Stimulated activated naive CD8-positive, alpha-beta T cell treated with anti-CD3 and anti-CD28 coated beads, Interleukin-15, amount 100 ng/mL, for 72 hours (primary cell): ENCODE measurements around the gene DCAF8L1.
"Not testable (repeated sequence)": the region's sequence is repeated elsewhere in the genome, so short reads cannot be mapped to it uniquely, and the experiment has no call there.

ENCODE experiments used
- ATAC-seq: fragments of 150-1000 bp; cut with Tn5 transposase; 2 replicates; pipeline ENCODE4 v1.10.0; 2021; ENCODE audit warnings: mild to moderate bottlenecking, moderate library complexity
- DNase-seq, 2 donors: peaks; one replicate each; pipeline ENCODE4 v3.0.0; 2021 to 2022
- H3K27ac Mint-ChIP-seq, 2 donors: one replicate each; pipeline ENCODE4 v1.8.0; 2022; ENCODE audit warnings: mild to moderate bottlenecking in 2 of 2, mixed read lengths in 2 of 2, moderate library complexity in 2 of 2
- H3K27me3 Mint-ChIP-seq: one replicate; pipeline ENCODE4 v1.8.0; 2022; ENCODE audit warnings: mixed read lengths
- H3K4me1 Mint-ChIP-seq: one replicate; pipeline ENCODE4 v1.8.0; 2022; ENCODE audit warnings: mild to moderate bottlenecking, mixed read lengths
- H3K4me3 Mint-ChIP-seq, 2 donors: one replicate each; pipeline ENCODE4 v1.8.0; 2022; ENCODE audit warnings: mild to moderate bottlenecking in 2 of 2, mixed read lengths in 2 of 2, moderate library complexity in 1 of 2
- H3K9me3 Mint-ChIP-seq, 2 donors: one replicate each; pipeline ENCODE4 v1.8.0; 2022; ENCODE audit warnings: mixed read lengths in 2 of 2

The DCAF8L1 gene

DNA sequence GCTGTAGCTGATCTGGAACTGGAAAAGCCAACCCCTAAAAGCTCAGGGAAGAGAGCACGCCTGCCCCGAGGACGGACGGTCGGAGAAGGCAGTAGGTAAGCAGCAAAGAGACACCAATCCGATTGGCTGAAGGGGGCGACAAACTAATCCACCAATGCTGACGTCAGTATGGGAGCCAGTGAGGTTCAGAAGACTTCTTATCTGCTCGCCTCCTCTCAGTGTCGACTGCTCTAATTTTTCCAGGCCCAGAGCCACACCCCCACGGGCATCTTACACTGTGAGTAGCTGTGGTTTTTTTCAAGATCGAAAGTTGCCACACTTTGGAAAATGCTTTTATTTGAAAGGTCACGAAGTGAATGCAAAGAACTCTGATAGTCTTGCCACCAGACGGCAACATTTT is at the start of gene DCAF8L1:
TSS of gene DCAF8L1 (minus strand) at position 101 of the 400 bp plus-strand sequence. CDS start 115 bp downstream, outside the sequence.
- no peaks in the 10 kb centered on the region for H3K4me1 Mint-ChIP-seq
- no peak within 1 kb of the TSS for H3K27ac Mint-ChIP-seq
- H3K9me3 Mint-ChIP-seq: peaks cover 0 to 10% of the 10 kb centered on the region in 2 donors
- H3K27me3 Mint-ChIP-seq: no peaks in the 10 kb centered on the region
- no peak for ATAC-seq
- DNase-seq: no peak
- H3K4me3 Mint-ChIP-seq: no peak within 1 kb of the TSS

DNA sequence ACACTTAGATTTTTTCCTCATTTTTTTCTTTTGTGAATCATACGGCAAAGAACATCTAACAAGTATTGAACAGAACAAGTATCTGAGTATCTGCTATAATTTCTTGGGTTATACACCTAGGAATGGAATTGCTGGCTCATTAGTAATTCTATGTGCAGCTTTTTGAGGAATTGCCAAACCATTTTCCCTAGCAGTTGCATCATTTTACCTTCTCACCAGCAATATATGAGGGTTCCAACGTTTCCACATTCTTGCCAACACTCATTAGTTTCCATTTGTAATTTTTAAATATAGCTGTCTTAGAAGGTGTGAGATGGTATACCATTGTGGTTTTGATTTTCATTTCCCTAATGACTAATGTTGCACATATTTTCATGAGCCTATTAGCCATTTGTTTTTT is 41.1 kb upstream of the DCAF8L1 start:
- Mint-ChIP-seq H3K27ac (no peak overlapping the region), H3K9me3 (no peaks in the 10 kb centered on the region), H3K4me3 (no peak overlapping the region), H3K4me1 (no peaks in the 10 kb centered on the region), H3K27me3 (no peaks in the 10 kb centered on the region)
- DNase-seq (no peak), ATAC-seq (no peak)

DNA sequence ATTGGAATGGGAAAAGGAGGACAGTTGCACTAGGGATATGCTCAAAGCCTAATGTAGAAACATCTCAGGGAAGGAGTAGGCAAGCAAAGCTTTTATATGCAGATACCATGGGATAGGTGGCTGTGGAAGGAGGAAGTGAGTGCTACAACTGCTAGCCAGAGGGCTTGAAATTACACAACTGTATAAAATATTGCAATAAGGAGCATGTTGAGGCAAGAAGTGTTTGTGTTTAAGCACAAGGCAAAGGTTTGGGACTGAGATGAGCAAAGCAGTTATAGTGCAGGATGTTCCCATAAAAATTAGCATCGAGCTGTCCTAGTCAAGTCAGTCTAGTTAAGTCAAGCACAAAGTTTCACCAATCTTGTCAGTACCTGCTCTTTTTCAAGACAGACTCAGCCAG is 35.6 kb upstream of the DCAF8L1 start:
- no peak for DNase-seq
- H3K4me1 Mint-ChIP-seq: no peaks in the 10 kb centered on the region
- no peaks in the 10 kb centered on the region for H3K9me3 Mint-ChIP-seq
- no peak for ATAC-seq
- H3K27ac Mint-ChIP-seq: no peak overlapping the region
- no peak overlapping the region for H3K4me3 Mint-ChIP-seq
- no peaks in the 10 kb centered on the region for H3K27me3 Mint-ChIP-seq

DNA sequence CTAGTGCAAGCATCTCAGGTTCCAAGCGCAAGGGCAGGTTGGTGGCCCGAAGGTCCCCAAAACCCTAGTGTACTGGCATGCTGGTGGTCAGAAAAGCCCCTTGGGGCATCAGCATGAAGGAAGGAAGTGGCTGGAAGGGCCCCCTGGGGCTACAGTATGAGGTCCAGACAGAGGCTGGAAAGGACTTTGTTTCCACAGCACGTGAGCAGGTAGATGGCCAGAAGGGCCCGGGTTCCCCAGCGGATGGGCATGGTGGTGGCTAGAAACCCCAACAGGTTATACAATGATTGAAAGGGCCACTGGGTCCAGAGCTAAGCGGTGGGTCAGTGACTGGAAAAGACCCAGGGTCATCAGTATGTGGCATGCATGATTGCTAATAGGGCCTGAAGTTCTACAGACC is 34.7 kb upstream of the DCAF8L1 start:
- H3K27ac Mint-ChIP-seq: no peak overlapping the region
- H3K4me1 Mint-ChIP-seq: no peaks in the 10 kb centered on the region
- no peaks in the 10 kb centered on the region for H3K9me3 Mint-ChIP-seq
- no peak overlapping the region for H3K4me3 Mint-ChIP-seq
- ATAC-seq (no peak), DNase-seq (no peak)
- H3K27me3 Mint-ChIP-seq: no peaks in the 10 kb centered on the region

DNA sequence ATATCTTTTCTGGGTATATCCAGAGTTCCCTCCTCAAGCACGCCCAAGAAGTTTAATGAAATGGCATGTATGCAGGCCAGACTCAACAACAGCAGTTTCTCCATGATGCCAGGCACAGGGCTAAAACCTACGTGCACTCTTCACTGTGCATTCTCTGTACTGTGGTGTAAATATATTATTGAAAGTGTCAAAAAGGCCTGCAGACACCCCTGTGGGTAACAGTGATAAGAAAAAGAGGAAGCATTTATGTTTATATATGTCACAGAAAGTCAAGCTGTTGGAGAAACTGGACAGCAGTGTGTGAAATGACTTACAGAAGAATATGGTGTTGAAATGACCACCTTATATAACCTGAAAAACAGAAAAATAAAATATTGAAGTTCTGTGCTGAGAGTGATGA is 29.6 kb upstream of the DCAF8L1 start:
- H3K9me3 Mint-ChIP-seq: no peaks in the 10 kb centered on the region
- H3K4me1 Mint-ChIP-seq: no peaks in the 10 kb centered on the region
- DNase-seq (no peak), ATAC-seq (no peak)
- no peaks in the 10 kb centered on the region for H3K27me3 Mint-ChIP-seq
- no peak overlapping the region for H3K4me3 Mint-ChIP-seq
- no peak overlapping the region for H3K27ac Mint-ChIP-seq

DNA sequence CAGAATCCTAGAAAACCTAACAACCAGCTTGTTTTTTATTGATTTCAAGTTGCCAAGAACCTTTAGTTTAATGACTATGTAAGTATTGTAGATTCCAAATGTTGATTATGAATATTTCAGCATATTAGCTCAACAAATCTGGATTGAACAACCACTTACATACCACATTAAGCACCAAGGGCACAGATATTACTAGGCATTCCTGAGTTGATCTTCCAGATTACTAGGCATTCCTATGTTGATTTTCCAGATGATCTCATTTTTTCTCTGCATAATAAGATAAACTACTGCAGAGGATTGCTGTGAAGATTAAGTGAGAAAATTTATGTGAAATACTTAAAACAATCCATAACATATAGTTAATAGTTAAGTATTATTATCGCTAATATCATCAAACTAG is 17.4 kb upstream of the DCAF8L1 start:
- no peak for ATAC-seq
- DNase-seq: no peak
- Mint-ChIP-seq H3K4me3 (no peak overlapping the region), H3K4me1 (no peaks in the 10 kb centered on the region), H3K27ac (no peak overlapping the region), H3K9me3 (no peaks in the 10 kb centered on the region), H3K27me3 (no peaks in the 10 kb centered on the region)

DNA sequence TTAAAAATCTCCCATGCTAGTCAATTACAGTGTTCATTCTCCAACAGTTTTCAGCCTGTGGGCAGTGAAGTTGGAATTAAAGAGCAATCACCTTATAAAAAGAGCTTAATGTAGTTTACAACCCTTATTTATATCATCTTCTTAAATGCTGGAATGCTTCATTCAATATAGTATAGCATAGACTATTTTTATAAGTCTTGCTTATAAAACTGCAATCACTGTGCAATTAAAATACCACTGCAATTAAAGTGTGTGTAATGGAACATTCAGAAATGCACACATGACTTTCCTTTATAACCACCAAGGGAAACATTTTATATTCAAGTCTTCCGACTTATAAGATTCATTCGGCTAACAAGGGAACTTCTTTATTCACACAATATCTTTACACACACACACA is 16.4 kb upstream of the DCAF8L1 start:
- DNase-seq (no peak), ATAC-seq (no peak)
- Mint-ChIP-seq H3K27me3 (no peaks in the 10 kb centered on the region), H3K27ac (no peak overlapping the region), H3K4me3 (no peak overlapping the region), H3K9me3 (no peaks in the 10 kb centered on the region), H3K4me1 (no peaks in the 10 kb centered on the region)

DNA sequence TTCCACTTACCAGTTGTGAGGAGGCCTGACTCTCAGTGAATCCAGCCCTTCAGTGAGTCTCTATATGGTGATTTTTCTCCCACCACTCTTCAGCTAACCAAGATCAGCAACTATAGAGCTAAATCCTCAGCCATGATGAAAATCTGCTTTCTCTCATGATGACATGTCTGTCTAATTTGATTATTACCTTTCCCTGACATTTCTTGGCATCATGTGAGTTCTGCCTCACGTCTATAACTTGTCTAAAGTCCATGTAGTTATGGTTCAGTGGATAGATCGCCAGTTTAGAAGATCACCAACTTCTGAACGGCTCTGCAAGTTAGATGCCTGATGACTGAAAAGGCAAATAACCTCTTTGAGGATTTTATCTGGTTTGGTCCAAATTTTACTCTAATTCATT is 14.9 kb upstream of the DCAF8L1 start:
- no peaks in the 10 kb centered on the region for H3K4me1 Mint-ChIP-seq

DNA sequence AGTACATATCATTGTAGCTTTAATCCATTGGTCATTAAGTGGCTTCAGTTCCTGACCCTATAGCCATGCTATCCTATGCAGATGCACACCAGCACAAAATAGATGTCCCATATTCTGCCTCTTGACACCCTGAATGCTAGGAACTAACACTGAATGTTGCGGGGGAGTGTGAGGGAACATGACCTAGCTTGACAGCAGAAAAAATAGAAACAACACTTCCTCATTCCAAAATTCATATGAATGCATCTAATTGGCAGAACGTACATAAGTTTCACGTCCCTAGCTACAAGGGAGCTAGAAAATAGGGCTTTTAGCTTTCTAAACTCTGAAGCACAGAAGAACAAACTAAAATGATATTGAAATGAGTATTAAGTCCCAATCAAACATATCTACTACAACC is 14.4 kb upstream of the DCAF8L1 start:
- no peaks in the 10 kb centered on the region for H3K27me3 Mint-ChIP-seq

More for the DNA sequence above, 14.9 kb upstream of the DCAF8L1 start:
- H3K27ac Mint-ChIP-seq: no peak overlapping the region
- DNase-seq (no peak), ATAC-seq (no peak)
- no peaks in the 10 kb centered on the region for H3K9me3 Mint-ChIP-seq
- H3K27me3 Mint-ChIP-seq: no peaks in the 10 kb centered on the region
- H3K4me3 Mint-ChIP-seq: no peak overlapping the region

DNA sequence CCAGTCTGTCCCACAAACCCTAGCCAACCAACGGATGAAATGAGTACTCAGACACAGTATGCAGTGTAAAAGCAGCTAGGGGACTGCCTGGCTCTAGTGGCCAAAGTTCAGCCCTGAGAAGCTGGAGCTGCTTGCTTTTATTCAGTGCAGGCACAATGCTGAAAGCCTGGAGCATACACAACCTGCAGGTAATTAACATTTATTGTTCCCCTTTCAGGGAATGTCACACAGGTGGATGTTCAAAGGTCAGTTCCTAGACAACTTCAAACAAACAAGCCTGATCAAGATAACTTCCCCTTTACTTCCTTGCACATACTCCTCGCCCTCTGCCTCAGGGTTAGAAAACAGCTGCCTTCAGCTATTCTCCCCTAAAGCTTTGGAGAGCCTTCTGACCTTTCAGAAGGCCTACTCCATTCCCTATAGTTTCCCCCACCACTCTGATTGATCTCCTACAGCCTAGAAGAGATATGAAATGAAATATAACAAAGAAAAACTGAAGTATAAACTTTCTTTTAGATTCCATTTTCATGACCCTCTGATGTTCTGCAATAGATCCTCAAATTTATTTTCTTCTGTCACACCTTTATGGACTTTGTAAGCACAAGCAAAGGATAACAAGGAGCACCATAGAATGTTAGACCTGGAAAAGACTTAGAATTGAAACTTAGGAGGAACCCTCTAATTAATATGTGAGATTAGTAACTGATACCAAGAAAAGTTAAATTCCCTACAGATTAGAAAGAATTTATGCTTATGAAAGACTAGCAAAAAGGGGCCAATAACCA is 6.8 kb upstream of the DCAF8L1 start:
- Mint-ChIP-seq H3K27ac (no peak overlapping the region), H3K4me3 (no peak overlapping the region), H3K4me1 (no peaks in the 10 kb centered on the region), H3K27me3 (no peaks in the 10 kb centered on the region), H3K9me3 (no peaks in the 10 kb centered on the region)
- DNase-seq: no peak
- ATAC-seq: no peak

More for the DNA sequence above, 14.4 kb upstream of the DCAF8L1 start:
- DNase-seq: no peak
- Mint-ChIP-seq H3K4me1 (no peaks in the 10 kb centered on the region), H3K4me3 (no peak overlapping the region), H3K9me3 (no peaks in the 10 kb centered on the region), H3K27ac (no peak overlapping the region)
- no peak for ATAC-seq

DNA sequence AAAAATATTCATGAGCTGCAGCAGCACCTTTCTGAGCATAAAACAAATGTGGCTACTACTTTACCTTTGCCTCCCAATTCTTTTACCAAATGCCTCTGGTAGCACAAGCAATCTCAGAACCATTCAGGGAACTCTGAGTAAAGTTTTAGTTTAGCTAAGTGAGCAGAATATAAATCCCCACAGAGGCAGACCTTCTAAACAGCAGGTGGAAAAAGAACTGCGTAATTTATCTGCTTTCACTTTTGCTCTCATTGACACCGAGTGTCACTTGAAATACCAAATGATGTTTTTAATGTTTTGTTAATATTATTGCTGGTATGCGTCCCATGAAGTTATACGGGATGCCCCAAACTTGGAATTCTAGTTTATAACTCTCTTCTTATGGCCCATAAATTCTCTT is 4.3 kb downstream of the DCAF8L1 start:
- H3K27me3 Mint-ChIP-seq, H3K4me1 Mint-ChIP-seq, DNase-seq, H3K27ac Mint-ChIP-seq, H3K4me3 Mint-ChIP-seq, ATAC-seq, H3K9me3 Mint-ChIP-seq: not testable (repeated sequence)

DNA sequence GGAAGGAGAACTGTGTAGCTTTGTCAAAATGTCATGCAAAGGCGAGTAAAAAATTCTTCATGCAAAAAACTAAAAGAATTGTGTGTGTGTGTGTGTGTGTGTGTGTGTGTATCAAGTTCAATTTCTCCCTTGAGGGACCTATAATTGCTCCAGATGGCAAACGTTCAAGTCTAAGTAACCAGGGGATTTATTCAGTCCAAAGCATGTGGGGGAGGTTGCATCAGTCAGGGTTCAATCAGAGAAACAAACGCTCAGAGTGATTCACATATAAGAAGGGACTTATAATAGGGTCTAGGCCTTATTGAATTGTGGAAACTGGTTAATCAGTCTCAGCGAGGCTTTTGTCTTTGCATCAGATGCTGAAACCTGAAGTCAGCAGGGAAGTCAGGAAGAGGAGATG is 5.0 kb downstream of the DCAF8L1 start:
- Mint-ChIP-seq H3K9me3 (peaks cover 0 to 7% of the 10 kb centered on the region in 2 donors), H3K4me1 (no peaks in the 10 kb centered on the region), H3K27ac (no peak overlapping the region), H3K27me3 (no peaks in the 10 kb centered on the region), H3K4me3 (no peak overlapping the region)
- ATAC-seq: no peak
- DNase-seq: no peak

DNA sequence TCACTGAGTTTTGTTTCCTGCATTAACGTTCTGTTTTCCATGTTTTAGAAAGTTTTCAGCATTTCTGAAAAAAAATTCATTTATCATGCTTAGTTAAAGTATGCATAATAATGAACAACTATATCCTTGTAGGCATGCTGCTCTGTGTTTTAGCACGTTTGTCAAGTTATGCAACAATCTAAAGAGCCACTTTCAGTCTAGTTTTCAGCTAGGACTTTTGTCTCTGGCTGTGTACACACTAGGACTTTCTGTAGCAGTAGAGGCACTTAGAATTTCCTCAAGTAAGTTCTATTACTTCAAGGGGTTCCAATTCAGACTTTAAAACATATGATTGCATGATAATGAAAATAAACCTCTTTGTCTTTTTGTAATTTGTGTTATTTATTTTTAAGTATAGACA is 12.4 kb downstream of the DCAF8L1 start:
- ATAC-seq (no peak), DNase-seq (no peak)
- no peaks in the 10 kb centered on the region for H3K4me1 Mint-ChIP-seq
- H3K4me3 Mint-ChIP-seq: no peak overlapping the region
- no peaks in the 10 kb centered on the region for H3K27me3 Mint-ChIP-seq
- H3K9me3 Mint-ChIP-seq: no peaks in the 10 kb centered on the region
- no peak overlapping the region for H3K27ac Mint-ChIP-seq

DNA sequence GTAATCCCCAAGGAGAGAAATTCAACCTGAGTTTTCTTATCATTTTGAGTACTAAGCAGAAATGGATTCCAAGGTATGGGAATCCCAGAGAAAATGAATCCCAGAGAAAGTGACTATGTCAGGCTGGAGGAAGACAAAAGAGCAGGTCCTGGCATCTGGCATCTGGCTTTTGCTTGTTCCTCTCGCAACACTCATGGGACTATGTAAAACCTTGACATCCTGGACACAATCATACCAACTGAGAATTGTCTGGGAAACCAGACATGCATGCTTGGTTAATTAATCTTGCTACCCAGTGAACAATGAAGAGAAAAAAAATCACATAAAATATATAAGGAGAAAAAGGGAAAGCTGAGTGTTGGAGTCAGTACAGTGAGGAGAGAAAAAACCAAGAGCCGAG is 12.9 kb downstream of the DCAF8L1 start:
- H3K27ac Mint-ChIP-seq: no peak overlapping the region
- no peak overlapping the region for H3K4me3 Mint-ChIP-seq
- no peaks in the 10 kb centered on the region for H3K27me3 Mint-ChIP-seq
- DNase-seq (no peak), ATAC-seq (no peak)
- no peaks in the 10 kb centered on the region for H3K9me3 Mint-ChIP-seq
- no peaks in the 10 kb centered on the region for H3K4me1 Mint-ChIP-seq

DNA sequence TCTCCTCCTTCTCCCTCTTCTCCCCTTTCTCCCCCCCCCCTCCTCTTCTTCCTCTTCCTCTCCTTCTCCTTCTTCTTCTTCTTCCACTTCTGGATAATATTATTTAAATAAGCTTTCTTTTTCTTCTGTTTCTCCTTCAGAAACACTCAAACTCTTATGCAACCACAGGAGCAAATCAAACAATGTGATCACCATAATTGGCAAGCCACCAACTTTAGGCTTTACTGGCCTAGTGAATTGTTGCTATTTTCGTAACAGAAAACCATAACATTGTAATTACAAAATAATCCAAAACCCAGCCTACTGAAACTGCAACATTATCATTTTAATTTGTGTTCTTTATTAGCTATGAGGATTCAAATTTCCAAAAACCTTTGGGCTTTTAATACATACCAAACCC is 14.3 kb downstream of the DCAF8L1 start:
- H3K27ac Mint-ChIP-seq: no peak overlapping the region
- no peaks in the 10 kb centered on the region for H3K4me1 Mint-ChIP-seq
- H3K4me3 Mint-ChIP-seq: no peak overlapping the region
- ATAC-seq (no peak), DNase-seq (no peak)
- no peaks in the 10 kb centered on the region for H3K27me3 Mint-ChIP-seq
- H3K9me3 Mint-ChIP-seq: no peaks in the 10 kb centered on the region

DNA sequence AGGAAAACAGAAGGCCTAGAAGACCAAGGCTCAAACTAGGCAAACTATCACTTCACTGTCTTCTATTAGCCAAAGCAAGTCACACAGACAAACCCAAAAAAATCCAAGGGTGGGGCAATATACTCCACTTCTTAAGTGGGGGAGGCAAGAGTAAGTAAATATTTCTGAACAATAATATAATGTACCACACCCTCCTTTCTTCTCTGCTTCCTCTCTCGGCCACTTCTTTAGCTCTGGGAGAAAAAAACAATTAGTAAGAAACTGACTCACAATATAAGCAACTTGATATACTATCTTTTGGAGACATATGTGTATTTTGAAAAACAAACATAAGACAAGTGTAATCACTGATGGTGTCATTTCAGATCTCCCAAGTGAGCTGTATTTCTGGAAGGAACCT is 14.8 kb downstream of the DCAF8L1 start:
- H3K27me3 Mint-ChIP-seq: no peaks in the 10 kb centered on the region
- no peak for ATAC-seq
- H3K4me1 Mint-ChIP-seq: no peaks in the 10 kb centered on the region
- DNase-seq: no peak
- no peak overlapping the region for H3K4me3 Mint-ChIP-seq
- H3K9me3 Mint-ChIP-seq: no peaks in the 10 kb centered on the region
- H3K27ac Mint-ChIP-seq: no peak overlapping the region

DNA sequence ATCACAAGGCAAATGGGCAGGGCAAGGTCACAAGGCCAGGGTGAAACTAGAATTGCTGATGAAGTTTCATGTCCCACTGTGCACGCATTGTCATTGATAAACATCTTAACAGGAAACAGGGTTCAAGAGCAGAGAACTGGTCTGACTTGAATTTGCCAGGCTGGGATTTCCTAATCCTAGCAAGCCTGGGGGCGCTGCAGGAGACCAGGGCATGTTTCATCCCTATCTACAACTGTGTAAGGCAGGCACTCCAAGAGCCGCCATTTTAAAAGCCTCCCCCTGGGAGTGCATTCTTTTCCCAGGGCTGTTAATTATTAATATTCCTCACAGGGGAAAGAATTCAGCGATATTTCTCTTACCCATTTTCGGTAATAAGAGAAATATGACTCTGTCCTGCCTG is 15.9 kb downstream of the DCAF8L1 start:
- not testable (repeated sequence) for H3K27me3 Mint-ChIP-seq, H3K27ac Mint-ChIP-seq, ATAC-seq, H3K4me3 Mint-ChIP-seq, H3K9me3 Mint-ChIP-seq, DNase-seq, H3K4me1 Mint-ChIP-seq
